HUDEP-2 (cell line): ENCODE results near the gene LYSMD3.
"Not testable (repeated sequence)": the region's sequence is repeated elsewhere in the genome, so short reads cannot be mapped to it uniquely, and the experiment has no call there.

Experiments used
- DNase-seq, 76 experiments: peaks; one replicate each; lab custom pipeline; 2025; ENCODE audit not compliant: unreplicated experiment in 76 of 76; lab: John Stamatoyannopoulos, UW

Gene LYSMD3

GRCh38 chr5:90529194-90529938 is at the start of gene LYSMD3:
TSS of gene LYSMD3 (minus strand) at chr5:90529584. CDS start at chr5:90525289, 4,295 bp downstream.
- peak; percentile 27 to 98 (median 92) for DNase-seq

DNA sequence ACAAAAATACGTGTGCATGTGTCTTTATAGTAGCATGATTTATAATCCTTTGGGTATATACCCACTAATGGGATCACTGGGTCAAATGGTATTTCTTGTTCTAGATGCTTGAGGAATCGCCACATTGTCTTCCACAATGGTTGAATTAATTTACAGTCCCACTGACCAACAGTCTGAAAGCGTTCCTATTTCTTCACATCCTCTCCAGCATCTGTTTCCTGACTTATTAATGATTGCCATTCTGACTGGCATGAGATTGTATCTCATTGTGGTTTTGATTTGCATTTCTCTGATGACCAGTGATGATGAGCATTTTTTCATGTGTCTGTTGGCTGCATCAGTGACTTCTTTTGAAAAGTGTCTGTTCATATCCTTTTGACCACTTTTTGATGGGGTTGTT is 47.2 kb upstream of the LYSMD3 start:
- DNase-seq = not testable (repeated sequence)

DNA sequence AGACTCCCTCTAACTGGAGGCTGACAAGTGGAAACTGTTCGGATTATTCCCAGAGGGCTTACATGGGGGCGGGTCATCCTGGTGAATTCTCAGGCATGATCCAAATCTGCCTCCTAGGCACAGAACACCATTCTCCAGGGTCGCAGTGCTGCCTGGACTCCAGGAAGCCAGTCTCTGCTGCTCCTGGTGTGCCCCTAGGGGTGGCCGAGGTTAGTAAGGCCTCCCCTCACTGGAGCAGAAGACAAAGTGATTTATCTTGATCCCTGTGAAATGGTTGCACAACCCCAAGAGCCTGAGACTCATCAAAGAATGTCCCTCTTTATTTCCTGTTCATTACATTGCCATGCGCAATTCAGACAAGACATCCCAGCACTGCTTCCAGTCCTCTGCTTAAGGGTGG is 46.3 kb upstream of the LYSMD3 start:
- no peak for DNase-seq

DNA sequence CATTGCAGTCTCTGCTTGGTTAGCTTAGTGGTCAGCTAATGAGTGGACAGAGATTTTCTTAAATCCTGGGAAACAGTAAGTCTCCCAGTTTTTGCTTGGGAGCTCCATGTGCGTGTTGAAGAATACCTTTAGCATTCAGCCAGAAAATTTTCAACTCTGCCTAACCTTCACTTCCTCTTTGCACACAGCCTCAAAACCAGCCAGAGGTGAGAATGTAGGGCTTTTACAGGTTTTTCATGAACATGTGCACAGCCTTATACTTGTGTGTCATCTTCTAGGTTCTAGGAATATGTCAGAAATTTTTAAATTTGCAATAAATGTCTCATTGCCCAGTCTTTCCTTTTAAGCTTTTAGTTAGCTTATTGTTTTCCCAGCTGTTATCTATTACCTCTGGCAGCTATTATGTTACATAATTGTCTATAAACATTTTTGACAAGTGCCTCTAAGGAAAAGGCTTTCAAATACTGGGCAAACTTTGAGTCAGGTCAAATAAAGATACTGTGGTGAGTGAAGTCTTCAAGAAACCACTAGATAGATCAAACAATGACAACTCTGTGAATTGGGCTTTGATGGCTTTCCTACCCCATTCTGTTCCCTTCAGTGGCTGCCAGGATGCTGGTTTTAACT is 41.9 kb upstream of the LYSMD3 start:
- no peak for DNase-seq

DNA sequence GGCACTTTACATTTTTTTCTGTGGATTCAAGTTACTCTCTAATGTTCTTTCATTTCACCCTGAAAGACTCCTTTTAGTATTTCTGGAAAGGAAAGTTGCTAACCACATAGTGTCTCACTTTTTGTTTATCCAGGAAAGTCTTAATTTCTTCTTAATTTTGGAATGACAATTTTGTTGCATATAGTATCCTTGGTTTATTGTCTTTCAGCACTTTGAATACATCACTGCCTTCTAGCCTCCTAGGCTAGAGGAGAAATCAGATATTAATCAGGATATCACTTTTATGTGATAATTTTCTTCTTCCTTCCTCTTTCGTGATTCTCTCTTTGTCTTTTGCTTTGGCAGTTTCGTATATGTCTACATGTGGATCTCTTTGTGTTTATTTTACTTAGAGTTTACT is 40.6 kb upstream of the LYSMD3 start:
- no peak for DNase-seq

- no peak for DNase-seq
Measured at GRCh38 chr5:90569084-90569483, 39.7 kb upstream of the LYSMD3 start.

GRCh38 chr5:90565491-90565890 is 36.1 kb upstream of the LYSMD3 start:
- DNase-seq = no peak

- DNase-seq = no peak
Measured at GRCh38 chr5:90563108-90563507, 33.7 kb upstream of the LYSMD3 start.

- DNase-seq = no peak
Measured at GRCh38 chr5:90562341-90562740, 33.0 kb upstream of the LYSMD3 start.

DNA sequence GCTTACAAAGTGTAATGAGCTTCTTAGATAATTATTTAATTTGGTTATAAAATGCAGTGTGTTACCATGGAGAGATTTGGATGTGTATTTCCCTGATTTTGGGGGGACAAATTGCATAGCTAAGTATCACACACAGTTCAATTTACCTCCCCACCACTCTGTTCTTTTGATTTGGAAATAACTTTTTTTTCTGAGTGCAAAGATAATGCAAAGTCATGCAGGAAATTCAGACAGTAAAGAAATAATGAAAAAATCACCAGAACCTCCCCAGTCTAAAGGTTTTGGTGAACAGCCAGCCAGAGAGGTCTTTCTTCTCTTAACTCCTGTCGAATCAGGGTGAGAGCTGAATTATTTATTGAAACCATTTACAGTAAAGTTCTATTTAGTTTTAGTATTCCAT is 32.4 kb upstream of the LYSMD3 start:
- DNase-seq = no peak

- DNase-seq = no peak
Measured at GRCh38 chr5:90560771-90561170, 31.4 kb upstream of the LYSMD3 start.

GRCh38 chr5:90558344-90559192 is 29.2 kb upstream of the LYSMD3 start, which contains the start of gene ADGRV1:
TSS of gene ADGRV1 (plus strand) at chr5:90558797. CDS start at chr5:90558896, 99 bp downstream.
- DNase-seq = peak in 14 of 76 experiments; percentile 1 to 26 (median 8)

- DNase-seq = no peak
Measured at GRCh38 chr5:90557871-90558270, 28.5 kb upstream of the LYSMD3 start.

- DNase-seq = no peak
Measured at GRCh38 chr5:90557391-90557790, 28.0 kb upstream of the LYSMD3 start.

DNA sequence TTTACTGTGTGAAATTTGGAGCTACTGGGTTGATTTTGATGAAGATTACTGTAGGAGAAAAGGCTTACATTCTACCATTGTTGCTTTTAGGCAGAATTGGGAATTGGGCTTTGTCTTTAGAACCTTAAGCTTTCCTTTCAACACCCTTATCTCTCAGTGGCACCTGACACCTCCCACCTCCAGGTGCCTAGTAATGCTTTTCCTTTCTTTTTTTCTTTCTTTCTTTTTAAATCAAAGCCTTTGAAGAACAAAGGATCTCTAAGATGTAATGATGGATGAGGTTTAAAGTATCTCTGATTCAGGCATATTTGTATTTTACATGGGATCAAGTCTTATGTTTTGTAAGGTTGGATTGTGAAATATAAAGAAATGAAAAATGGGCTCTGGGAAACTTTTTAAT is 26.3 kb upstream of the LYSMD3 start:
- no peak for DNase-seq

- no peak for DNase-seq
Measured at GRCh38 chr5:90554358-90555006, 25.1 kb upstream of the LYSMD3 start.

- no peak for DNase-seq
Measured at GRCh38 chr5:90553711-90554110, 24.3 kb upstream of the LYSMD3 start.

DNA sequence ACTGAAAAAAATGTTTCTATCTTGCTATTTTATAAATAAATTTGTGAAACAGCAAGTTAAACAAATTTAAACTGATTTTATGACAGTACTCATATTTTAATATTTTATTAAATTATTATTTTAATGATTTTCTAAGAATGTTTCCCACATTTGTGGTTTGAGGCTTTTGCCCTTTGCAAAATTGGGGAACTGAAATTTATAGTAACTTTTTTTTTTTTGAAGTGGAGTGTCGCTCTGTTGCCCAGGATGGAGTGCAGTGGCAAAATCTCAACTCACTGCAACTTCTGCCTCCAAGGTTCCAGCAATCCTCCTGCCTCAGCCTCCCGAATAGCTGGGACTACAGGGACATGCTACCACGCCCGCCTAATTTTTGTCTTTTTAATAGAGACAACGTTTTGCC is 22.0 kb upstream of the LYSMD3 start:
- no peak for DNase-seq

DNA sequence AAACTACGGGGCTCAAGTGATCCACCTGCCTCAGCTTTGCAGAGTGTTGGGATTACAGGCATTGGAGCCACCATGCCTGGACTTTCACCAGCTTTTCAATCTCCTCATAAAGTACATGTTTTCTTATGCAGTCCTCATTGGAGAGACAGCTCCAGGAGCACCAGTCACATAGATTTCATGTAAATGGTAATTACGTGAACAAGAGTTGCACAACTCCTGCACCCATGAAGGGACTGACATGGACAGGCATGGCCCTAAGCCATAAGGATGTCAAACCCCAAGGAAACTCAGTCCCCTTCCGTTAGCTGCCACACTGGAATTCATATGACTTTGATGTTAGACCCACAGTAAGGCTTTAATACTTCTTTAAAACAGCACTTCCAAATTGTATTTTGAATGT is 21.6 kb upstream of the LYSMD3 start:
- DNase-seq = no peak

DNA sequence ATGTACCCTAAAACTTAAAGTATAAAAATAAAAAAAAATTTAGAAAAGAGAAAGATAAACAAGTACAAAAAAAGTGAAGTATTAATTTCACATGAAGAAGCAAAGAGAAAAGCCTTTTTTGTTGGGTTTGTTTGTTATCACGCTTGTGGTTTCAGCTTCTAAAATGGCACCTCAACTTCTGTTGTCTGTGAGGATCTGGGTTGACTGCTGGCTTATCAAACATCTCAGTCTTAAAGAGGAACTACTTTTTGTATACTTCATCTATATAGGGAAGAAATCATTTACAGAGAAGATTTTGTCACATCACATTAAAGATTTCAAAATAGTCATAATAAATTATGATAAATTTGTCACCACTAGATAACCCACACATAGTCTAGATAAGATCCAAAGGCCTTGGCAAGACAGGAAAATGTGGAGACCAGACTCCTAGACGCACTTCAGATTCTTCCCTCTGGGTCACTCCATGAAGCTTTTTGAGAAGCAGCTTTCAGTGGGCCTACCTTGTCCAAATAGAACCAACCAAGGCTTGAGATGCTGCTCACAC is 20.4 kb upstream of the LYSMD3 start:
- DNase-seq = no peak

DNA sequence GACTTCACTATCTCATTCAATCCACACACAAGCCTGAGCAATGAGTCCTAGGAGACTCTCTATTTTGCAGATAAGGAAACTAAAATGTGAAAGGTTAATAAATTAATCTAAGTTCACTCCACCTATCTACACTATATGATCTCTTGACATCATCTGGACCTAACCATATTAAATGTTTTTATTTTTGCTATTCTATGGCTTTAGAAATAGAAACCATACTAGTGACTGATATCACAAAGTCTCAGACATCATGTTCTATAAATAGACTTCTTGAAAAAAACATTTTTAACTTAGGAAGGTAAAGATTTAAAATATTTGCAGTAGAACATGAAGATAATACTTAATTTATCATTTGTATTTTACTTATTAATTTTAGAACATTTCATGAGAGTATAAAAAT is 19.8 kb upstream of the LYSMD3 start:
- DNase-seq = no peak
